ENCODE data around the gene ITPR1. TPM values are rescaled to one million over a fixed set of nuclear protein-coding genes. Genes with fewer than 3 reads are reported as not detected.

The ITPR1 gene
- total and polyA plus RNA-seq, 2 experiments from 2014 or later: 17.6 to 28.8 TPM

GRCh38 chr3:4718179-4718736 lies 225.1 kb downstream of the ITPR1 start:
- Histone ChIP-seq H3K27me3 (no peaks in the 10 kb centered on the region), H3K27ac (no peak overlapping the region), H3K9me3 (ENCODE audit: low read depth) (no peaks in the 10 kb centered on the region), H3K36me3 (peaks cover 4% of the 10 kb centered on the region), H3K4me1 (ENCODE audit: low read depth) (no peaks in the 10 kb centered on the region), H3K4me3 (no peak overlapping the region)
- no peak for TF ChIP-seq CTCF (IDR thresholded peaks at IDR 0.05; ENCODE audit: low read depth, low read length)
- DNase-seq (ENCODE audit: low read depth in 1 of 2, low spot score in 1 of 2): no peak

GRCh38 chr3:4719046-4719501 lies 225.9 kb downstream of the ITPR1 start:
- Histone ChIP-seq H3K27ac (no peak overlapping the region), H3K4me1 (ENCODE audit: low read depth) (no peaks in the 10 kb centered on the region), H3K36me3 (peaks cover 4% of the 10 kb centered on the region), H3K27me3 (no peaks in the 10 kb centered on the region), H3K9me3 (ENCODE audit: low read depth) (no peaks in the 10 kb centered on the region), H3K4me3 (no peak overlapping the region)
- no peak for DNase-seq (ENCODE audit: low read depth in 1 of 2, low spot score in 1 of 2)
- no peak for TF ChIP-seq CTCF (IDR thresholded peaks at IDR 0.05; ENCODE audit: low read depth, low read length)

- no peak overlapping the region for H3K4me3 ChIP-seq
- H3K4me1 ChIP-seq (ENCODE audit: low read depth): no peaks in the 10 kb centered on the region
- H3K27me3 ChIP-seq: no peaks in the 10 kb centered on the region
- no peaks in the 10 kb centered on the region for H3K9me3 ChIP-seq (ENCODE audit: low read depth)
- peak; percentile 44 to 88 for DNase-seq (ENCODE audit: low read depth in 1 of 2, low spot score in 1 of 2)
- TF ChIP-seq CTCF (IDR thresholded peaks at IDR 0.05; ENCODE audit: low read depth, low read length): peak; percentile 48
- peaks cover 4% of the 10 kb centered on the region for H3K36me3 ChIP-seq
- no peak overlapping the region for H3K27ac ChIP-seq
Measured at GRCh38 chr3:4720316-4721075, 227.3 kb downstream of the ITPR1 start.

- TF ChIP-seq CTCF (IDR thresholded peaks at IDR 0.05; ENCODE audit: low read depth, low read length): no peak
- Histone ChIP-seq H3K4me1 (ENCODE audit: low read depth) (no peaks in the 10 kb centered on the region), H3K9me3 (ENCODE audit: low read depth) (no peaks in the 10 kb centered on the region), H3K27ac (no peak overlapping the region), H3K27me3 (no peaks in the 10 kb centered on the region), H3K36me3 (no peaks in the 10 kb centered on the region), H3K4me3 (no peak overlapping the region)
- DNase-seq (ENCODE audit: low read depth in 1 of 2, low spot score in 1 of 2): peak in 1 of 2 donors; percentile 57
Measured at GRCh38 chr3:4721511-4721911, 228.4 kb downstream of the ITPR1 start.

GRCh38 chr3:4722103-4722502 lies 229.0 kb downstream of the ITPR1 start:
- no peak overlapping the region for H3K27ac ChIP-seq
- no peaks in the 10 kb centered on the region for H3K4me1 ChIP-seq (ENCODE audit: low read depth)
- H3K27me3 ChIP-seq: no peaks in the 10 kb centered on the region
- no peak overlapping the region for H3K4me3 ChIP-seq
- TF ChIP-seq CTCF (IDR thresholded peaks at IDR 0.05; ENCODE audit: low read depth, low read length): peak; percentile 45
- H3K36me3 ChIP-seq: no peaks in the 10 kb centered on the region
- H3K9me3 ChIP-seq (ENCODE audit: low read depth): no peaks in the 10 kb centered on the region
- peak; percentile 42 to 76 for DNase-seq (ENCODE audit: low read depth in 1 of 2, low spot score in 1 of 2)
